H1 (cell line): ENCODE results near the gene ARHGAP24. TPM values are rescaled to one million over a fixed set of nuclear protein-coding genes. Genes with fewer than 3 reads are reported as not detected.

Experiments used
- ASH2L ChIP-seq: fragments of 200-600, 300-600 bp; sonication (generic); IDR thresholded peaks from one replicate; pipeline ENCODE4 v1.7.1; 2017; ENCODE audit warnings: low read length
- CBX5 ChIP-seq: fragments of 300-800, 300-1000 bp; sonication (generic); IDR thresholded peaks from 2 replicates; pipeline ENCODE4 v1.7.1; 2016; ENCODE audit warnings: antibody characterized with exemption, low read length, low read depth
- HDAC2 ChIP-seq, 2 experiments: fragments of 300-600 bp in 1 of 2; sonication (generic) in 1 of 2; IDR thresholded peaks; 2 replicates each; pipeline ENCODE4 v1.6.1; 2011 to 2012; ENCODE audit warnings: low read depth in 2 of 2, low read length in 2 of 2, mild to moderate bottlenecking in 2 of 2, moderate library complexity in 2 of 2, borderline replicate concordance in 1 of 2, inconsistent platforms in 1 of 2
- polyA plus RNA-seq, 7 experiments: library from polyadenylated mRNA; depleted of rRNA in 3 of 7; stranded (reverse) in 5 of 7; unstranded in 2 of 7; fragments of >200 nt in 5 of 7; fragments of 200-250 nt in 2 of 7; gene quantifications; 1 replicate in 5 of 7; 2 replicates in 1 of 7; 4 replicates in 1 of 7; pipeline versions ENCODE4 v1.2.1 to v1.2.3, GENCODE V29; 2011 to 2013; ENCODE audit warnings: missing spikeins in 2 of 7, mixed read lengths in 2 of 7
- total RNA-seq: library from RNA; stranded (reverse); fragmentation: NEBNext Ultra II Directional; extraction: Animal tissue kit (Norgen Biotek cat#: 25700); gene quantifications from 2 replicates; pipeline ENCODE4 v1.2.1, GENCODE V29; 2021

ARHGAP24 gene
- total and polyA plus RNA-seq, 2 of the 8 experiments (the other 6 are each of a cell fraction or from before 2014, with no cell fraction given), result 0.08 to 0.50 TPM

- no peak for TF ChIP-seq CBX5
- no peak for TF ChIP-seq HDAC2 (IDR thresholded peaks at IDR 0.05; ENCODE audit: borderline replicate concordance in 1 of 2, low read depth in 2 of 2, low read length in 2 of 2)
- TF ChIP-seq ASH2L, result no peak
Observed at GRCh38 chr4:85557016-85557901, 82.3 kb downstream of the ARHGAP24 start (continued).
